ENCODE results near the gene GLIPR1.

GLIPR1 gene

GRCh38 chr12:75503459-75503858 lies 22.9 kb downstream of the GLIPR1 start:
- DNase-seq (ENCODE audit: low read depth): no peak
- H3K4me3 ChIP-seq (ENCODE audit: low read depth, low read length): no peak overlapping the region
- TF ChIP-seq, protein P1, sequence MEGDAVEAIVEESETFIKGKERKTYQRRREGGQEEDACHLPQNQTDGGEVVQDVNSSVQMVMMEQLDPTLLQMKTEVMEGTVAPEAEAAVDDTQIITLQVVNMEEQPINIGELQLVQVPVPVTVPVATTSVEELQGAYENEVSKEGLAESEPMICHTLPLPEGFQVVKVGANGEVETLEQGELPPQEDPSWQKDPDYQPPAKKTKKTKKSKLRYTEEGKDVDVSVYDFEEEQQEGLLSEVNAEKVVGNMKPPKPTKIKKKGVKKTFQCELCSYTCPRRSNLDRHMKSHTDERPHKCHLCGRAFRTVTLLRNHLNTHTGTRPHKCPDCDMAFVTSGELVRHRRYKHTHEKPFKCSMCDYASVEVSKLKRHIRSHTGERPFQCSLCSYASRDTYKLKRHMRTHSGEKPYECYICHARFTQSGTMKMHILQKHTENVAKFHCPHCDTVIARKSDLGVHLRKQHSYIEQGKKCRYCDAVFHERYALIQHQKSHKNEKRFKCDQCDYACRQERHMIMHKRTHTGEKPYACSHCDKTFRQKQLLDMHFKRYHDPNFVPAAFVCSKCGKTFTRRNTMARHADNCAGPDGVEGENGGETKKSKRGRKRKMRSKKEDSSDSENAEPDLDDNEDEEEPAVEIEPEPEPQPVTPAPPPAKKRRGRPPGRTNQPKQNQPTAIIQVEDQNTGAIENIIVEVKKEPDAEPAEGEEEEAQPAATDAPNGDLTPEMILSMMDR (IDR thresholded peaks at IDR 0.05; ENCODE audit: control insufficient read depth, extremely low read depth, insufficient read depth): no peak

DNA sequence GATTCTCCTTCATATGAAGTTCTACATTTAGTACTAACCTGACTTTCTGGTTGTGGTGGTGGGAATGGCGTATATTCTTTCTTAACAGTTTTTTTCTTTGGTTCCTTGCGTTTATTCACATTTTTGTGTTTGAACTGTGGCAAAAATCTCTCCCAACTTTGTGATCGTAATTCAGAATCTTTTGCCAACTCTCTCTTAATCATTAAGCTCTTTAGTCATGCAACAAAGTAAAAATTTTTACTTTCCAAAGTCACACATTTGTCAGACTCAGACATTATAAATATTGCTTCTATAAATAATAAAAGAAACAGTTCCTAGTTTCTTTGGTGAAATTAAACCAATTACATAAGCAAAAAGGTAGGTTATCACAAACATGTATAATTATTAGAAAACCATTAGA lies 23.3 kb downstream of the GLIPR1 start:
- no peak for DNase-seq (ENCODE audit: low read depth)
- no peak overlapping the region for H3K4me3 ChIP-seq (ENCODE audit: low read depth, low read length)
- TF ChIP-seq, protein P1 (IDR thresholded peaks at IDR 0.05; ENCODE audit: control insufficient read depth, extremely low read depth, insufficient read depth): no peak

GRCh38 chr12:75505706-75506312 lies 25.3 kb downstream of the GLIPR1 start:
- TF ChIP-seq, protein P1 (IDR thresholded peaks at IDR 0.05; ENCODE audit: control insufficient read depth, extremely low read depth, insufficient read depth): peak; percentile 67
- no peak for DNase-seq (ENCODE audit: low read depth)
- H3K4me3 ChIP-seq (ENCODE audit: low read depth, low read length): no peak overlapping the region

- TF ChIP-seq, protein P1 (IDR thresholded peaks at IDR 0.05; ENCODE audit: control insufficient read depth, extremely low read depth, insufficient read depth): no peak
- no peak overlapping the region for H3K4me3 ChIP-seq (ENCODE audit: low read depth, low read length)
- no peak for DNase-seq (ENCODE audit: low read depth)
Measured at GRCh38 chr12:75507086-75507485, 26.5 kb downstream of the GLIPR1 start.

- no peak for DNase-seq (ENCODE audit: low read depth)
- H3K4me3 ChIP-seq (ENCODE audit: low read depth, low read length): no peak overlapping the region
- TF ChIP-seq, protein P1 (IDR thresholded peaks at IDR 0.05; ENCODE audit: control insufficient read depth, extremely low read depth, insufficient read depth): no peak
Measured at GRCh38 chr12:75508159-75508558, 27.6 kb downstream of the GLIPR1 start.

GRCh38 chr12:75509621-75510020 lies 29.1 kb downstream of the GLIPR1 start:
- H3K4me3 ChIP-seq (ENCODE audit: low read depth, low read length): peak overlapping the region; percentile 93
- TF ChIP-seq, protein P1 (IDR thresholded peaks at IDR 0.05; ENCODE audit: control insufficient read depth, extremely low read depth, insufficient read depth): no peak
- no peak for DNase-seq (ENCODE audit: low read depth)

All from LNCaP clone FGC (cell line).